Type B pancreatic cell (in vitro differentiated cells): ENCODE measurements around the gene AMPH. TPM values are rescaled to one million over a fixed set of nuclear protein-coding genes. Genes with fewer than 3 reads are reported as not detected.

Experiments used
- DNase-seq: peaks from one replicate; pipeline ENCODE4 v3.0.0; 2021; ENCODE audit warnings: mixed read lengths; ENCODE audit not compliant: unreplicated experiment; ENCODE audit errors: extremely low spot score
- H3K27ac Mint-ChIP-seq: 2 replicates; pipeline ENCODE4 v1.8.0; 2021; ENCODE audit warnings: mild to moderate bottlenecking, mixed read lengths
- H3K27me3 Mint-ChIP-seq: 2 replicates; pipeline ENCODE4 v1.8.0; 2021; ENCODE audit warnings: mixed read lengths
- H3K36me3 Mint-ChIP-seq: 2 replicates; pipeline ENCODE4 v1.8.0; 2021; ENCODE audit warnings: mixed read lengths
- H3K4me1 Mint-ChIP-seq: one replicate; pipeline ENCODE4 v1.8.0; 2021; ENCODE audit warnings: mixed read lengths; ENCODE audit not compliant: unreplicated experiment
- H3K4me3 Mint-ChIP-seq: 2 replicates; pipeline ENCODE4 v1.8.0; 2021; ENCODE audit warnings: mild to moderate bottlenecking, mixed read lengths
- H3K9me3 Mint-ChIP-seq: 2 replicates; pipeline ENCODE4 v1.8.0; 2021; ENCODE audit warnings: mixed read lengths
- total RNA-seq: library from RNA; stranded (reverse); gene quantifications from 2 replicates; pipeline ENCODE4 v1.2.1, GENCODE V29; 2021; ENCODE audit warnings: low replicate concordance
- TF ChIP-seq, protein P1 (sequence below): fragments of 200-600 bp; sonication (generic); conservative IDR thresholded peaks from 2 replicates; pipeline ENCODE4 v1.5.0; 2021; ENCODE audit warnings: antibody characterized with exemption, mild to moderate bottlenecking

AMPH gene
- total RNA-seq, 1 donor from 2014 or later = 19.9 TPM

DNA sequence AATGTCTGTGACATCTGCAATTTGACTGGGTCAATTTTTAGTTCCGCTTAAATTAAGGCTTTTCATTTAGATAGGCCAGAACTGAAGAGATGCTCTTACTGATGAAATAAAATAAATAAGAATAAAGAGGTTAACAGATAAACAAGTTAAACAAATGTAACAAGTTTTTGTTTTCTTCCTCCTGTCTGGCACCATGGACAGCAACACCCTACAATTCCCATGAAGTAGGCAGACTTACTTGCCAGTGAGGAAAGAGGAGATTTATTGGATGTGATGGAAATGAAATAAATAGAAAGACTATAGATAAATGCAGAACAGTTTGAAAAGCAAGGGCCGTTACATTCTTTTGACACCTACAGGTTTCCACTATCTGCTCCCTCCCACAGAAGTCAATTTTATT lies 118.5 kb downstream of the AMPH start:
- Mint-ChIP-seq H3K36me3 (no peaks in the 10 kb centered on the region), H3K4me3 (no peak overlapping the region), H3K27ac (no peak overlapping the region), H3K4me1 (no peaks in the 10 kb centered on the region), H3K27me3 (no peaks in the 10 kb centered on the region), H3K9me3 (peaks cover 6% of the 10 kb centered on the region)
- TF ChIP-seq, protein P1, sequence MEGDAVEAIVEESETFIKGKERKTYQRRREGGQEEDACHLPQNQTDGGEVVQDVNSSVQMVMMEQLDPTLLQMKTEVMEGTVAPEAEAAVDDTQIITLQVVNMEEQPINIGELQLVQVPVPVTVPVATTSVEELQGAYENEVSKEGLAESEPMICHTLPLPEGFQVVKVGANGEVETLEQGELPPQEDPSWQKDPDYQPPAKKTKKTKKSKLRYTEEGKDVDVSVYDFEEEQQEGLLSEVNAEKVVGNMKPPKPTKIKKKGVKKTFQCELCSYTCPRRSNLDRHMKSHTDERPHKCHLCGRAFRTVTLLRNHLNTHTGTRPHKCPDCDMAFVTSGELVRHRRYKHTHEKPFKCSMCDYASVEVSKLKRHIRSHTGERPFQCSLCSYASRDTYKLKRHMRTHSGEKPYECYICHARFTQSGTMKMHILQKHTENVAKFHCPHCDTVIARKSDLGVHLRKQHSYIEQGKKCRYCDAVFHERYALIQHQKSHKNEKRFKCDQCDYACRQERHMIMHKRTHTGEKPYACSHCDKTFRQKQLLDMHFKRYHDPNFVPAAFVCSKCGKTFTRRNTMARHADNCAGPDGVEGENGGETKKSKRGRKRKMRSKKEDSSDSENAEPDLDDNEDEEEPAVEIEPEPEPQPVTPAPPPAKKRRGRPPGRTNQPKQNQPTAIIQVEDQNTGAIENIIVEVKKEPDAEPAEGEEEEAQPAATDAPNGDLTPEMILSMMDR = no peak
- DNase-seq = no peak

DNA sequence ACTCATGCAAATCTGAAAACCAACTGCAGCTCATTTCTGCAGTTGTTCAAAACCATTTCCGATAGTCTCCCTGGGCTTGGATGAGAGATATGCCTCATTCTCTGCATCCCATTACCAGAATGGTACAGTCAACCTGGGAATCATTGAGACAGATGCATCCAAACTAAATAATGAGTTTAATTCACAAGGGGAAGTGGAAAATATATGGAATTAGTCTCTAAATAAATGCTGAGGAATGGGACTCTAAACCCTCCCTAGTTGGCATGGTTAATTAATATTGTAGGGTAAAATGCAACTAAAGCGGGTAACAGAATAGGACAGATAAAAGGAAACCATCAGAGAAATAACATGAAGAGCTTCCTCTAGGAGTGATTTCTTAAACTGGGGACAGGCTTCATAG lies 118.9 kb downstream of the AMPH start:
- H3K27ac Mint-ChIP-seq = no peak overlapping the region
- H3K9me3 Mint-ChIP-seq = peaks cover 6% of the 10 kb centered on the region
- H3K4me1 Mint-ChIP-seq = no peaks in the 10 kb centered on the region
- H3K36me3 Mint-ChIP-seq = no peaks in the 10 kb centered on the region
- H3K27me3 Mint-ChIP-seq = no peaks in the 10 kb centered on the region
- no peak overlapping the region for H3K4me3 Mint-ChIP-seq
- TF ChIP-seq, protein P1 = no peak
- DNase-seq = no peak

GRCh38 chr7:38507384-38507783 lies 123.8 kb downstream of the AMPH start:
- TF ChIP-seq, protein P1 = no peak
- Mint-ChIP-seq H3K9me3 (no peaks in the 10 kb centered on the region), H3K4me1 (no peaks in the 10 kb centered on the region), H3K36me3 (no peaks in the 10 kb centered on the region), H3K4me3 (no peak overlapping the region), H3K27ac (no peak overlapping the region), H3K27me3 (no peaks in the 10 kb centered on the region)
- no peak for DNase-seq

DNA sequence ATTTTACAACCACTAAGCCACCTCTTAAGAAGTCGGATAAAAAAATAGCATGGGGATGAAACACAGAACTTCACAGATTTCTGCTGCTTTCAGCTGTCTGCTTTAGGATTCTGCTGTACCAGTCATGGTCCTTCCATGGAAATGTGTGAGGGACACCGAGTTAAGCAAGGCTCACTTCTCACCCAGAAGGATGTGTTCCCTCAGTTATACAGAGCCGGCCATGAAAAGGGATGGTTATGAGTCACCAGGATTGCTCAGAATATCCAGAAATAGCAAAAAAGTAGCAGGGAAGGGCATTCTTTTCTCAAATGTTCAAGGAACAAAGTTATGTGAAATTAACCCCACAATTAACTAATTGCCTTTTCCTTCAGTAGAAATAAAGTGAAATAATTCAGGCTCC lies 124.4 kb downstream of the AMPH start:
- DNase-seq = no peak
- Mint-ChIP-seq H3K36me3 (no peaks in the 10 kb centered on the region), H3K27me3 (no peaks in the 10 kb centered on the region), H3K4me3 (no peak overlapping the region), H3K4me1 (no peaks in the 10 kb centered on the region), H3K27ac (no peak overlapping the region), H3K9me3 (no peaks in the 10 kb centered on the region)
- TF ChIP-seq, protein P1 = no peak

DNA sequence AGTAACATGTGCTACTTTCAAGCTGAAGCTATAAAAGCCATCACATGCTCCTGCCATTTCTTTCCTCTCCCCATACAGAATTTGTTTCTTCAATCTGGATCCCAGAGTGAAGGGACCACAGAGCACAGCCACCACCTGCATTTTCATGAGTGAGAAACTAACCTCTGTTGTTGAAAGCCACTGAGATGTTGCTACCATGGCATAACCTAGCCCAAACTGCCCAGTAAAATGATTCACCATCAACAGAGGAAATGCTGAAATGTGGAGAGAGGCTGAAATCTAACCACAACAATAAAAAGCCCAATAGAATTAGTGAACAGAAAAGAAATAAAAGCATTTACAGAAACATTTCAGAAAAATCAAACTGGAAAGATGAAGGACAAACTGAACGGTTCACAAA lies 125.2 kb downstream of the AMPH start:
- Mint-ChIP-seq H3K9me3 (no peaks in the 10 kb centered on the region), H3K4me3 (no peak overlapping the region), H3K27ac (no peak overlapping the region), H3K4me1 (no peaks in the 10 kb centered on the region), H3K36me3 (no peaks in the 10 kb centered on the region), H3K27me3 (no peaks in the 10 kb centered on the region)
- TF ChIP-seq, protein P1 = no peak
- DNase-seq = no peak

DNA sequence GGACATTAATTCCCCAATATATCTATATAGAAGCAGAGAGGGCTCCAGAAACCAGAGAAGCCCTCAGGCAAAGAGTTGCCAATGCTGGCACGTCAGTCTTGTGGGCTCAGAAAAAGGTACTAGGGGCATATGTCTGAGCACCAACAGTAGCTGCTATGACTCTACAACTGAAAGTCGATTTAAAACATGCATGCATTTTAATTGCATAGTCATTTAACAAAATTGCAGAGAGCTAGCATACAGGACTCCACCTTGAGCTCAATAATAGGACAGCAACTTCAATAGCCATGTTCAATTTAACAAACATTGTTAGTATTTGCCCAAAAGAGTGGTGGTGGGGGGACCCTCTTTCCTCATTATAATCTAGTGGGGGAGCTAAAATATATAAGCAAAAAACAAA lies 126.5 kb downstream of the AMPH start:
- no peak for DNase-seq
- no peaks in the 10 kb centered on the region for H3K27me3 Mint-ChIP-seq
- no peak overlapping the region for H3K4me3 Mint-ChIP-seq
- no peak overlapping the region for H3K27ac Mint-ChIP-seq
- no peaks in the 10 kb centered on the region for H3K9me3 Mint-ChIP-seq
- TF ChIP-seq, protein P1 = no peak
- no peaks in the 10 kb centered on the region for H3K36me3 Mint-ChIP-seq
- no peaks in the 10 kb centered on the region for H3K4me1 Mint-ChIP-seq
